HG02763 (cell line): ENCODE results near the gene UBN2.
"Not testable (repeated sequence)": the region's sequence is repeated elsewhere in the genome, so short reads cannot be mapped to it uniquely, and the experiment has no call there.

Experiments used
- ATAC-seq: cut with Tn5 transposase; IDR thresholded peaks from one replicate; pipeline ENCODE4 v1.9.1; 2021; ENCODE audit warnings: mild to moderate bottlenecking, moderate library complexity; ENCODE audit not compliant: unreplicated experiment

UBN2 gene

DNA sequence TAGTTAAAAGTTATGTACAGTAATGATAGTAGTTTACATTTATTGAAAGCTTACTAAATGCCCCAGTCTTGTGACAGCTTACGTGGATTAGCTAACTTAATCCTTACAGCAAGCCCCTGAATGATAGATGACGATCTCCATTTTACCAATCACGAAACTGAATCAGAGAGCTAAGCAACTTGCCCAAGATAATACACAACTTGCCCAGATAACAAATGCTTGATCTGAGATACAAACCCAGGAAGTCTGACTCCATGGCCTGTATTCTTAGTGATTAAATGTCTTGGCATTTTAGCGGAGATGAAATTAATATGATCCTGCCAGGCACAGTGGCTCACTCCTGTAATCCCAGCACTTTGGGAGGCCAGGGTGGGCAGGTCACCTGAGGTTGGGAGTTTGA, 63.2 kb downstream of the UBN2 start:
- no peak for ATAC-seq

DNA sequence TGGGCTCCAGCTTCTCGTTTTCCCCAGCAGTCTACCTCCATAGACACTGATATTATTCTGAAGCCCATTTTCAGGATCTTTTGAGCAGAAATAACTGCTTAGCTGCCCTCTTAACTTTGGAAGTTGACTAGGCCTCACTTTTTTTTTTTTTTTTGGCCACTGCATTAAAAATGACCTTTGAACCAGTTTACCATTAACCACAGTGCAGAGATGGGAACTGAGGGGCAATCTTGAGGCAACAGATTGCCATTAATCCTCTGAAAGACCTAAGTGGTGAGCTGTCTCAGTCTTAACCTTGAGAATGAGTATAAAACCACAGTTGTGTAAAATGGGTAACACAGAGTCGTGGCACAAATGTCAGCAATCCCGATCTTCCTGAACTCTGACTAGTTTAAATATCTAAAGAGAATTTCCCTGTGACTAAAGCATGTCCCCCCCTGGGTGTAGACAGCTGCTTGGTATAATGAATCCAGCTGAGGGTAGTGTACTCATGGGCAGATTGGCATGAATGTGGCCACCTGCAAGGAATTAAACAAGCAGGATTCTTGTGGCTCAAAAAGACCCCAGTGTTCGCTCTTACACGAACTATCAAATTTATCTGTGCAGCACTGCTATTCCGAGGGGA, 64.0 kb downstream of the UBN2 start:
- no peak for ATAC-seq

DNA sequence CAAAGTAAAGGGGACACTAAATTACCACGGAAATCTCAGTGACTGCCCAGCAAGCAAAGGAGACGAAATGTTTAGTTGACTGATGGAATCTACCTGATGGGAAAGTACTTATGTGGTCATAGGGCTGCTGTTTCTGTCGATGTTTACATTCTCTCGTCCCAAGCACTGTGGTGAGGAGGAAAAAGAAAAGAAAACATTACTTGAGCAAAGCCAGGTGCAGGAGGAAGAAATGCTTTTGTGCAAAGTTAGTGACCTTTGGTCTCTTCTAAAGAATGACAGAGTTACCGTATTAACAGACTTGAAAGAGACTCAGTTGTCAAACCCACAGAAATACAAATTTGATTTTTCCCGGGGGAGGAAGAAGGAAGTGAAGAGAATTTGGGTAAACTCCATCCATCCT, 66.8 kb downstream of the UBN2 start:
- no peak for ATAC-seq

DNA sequence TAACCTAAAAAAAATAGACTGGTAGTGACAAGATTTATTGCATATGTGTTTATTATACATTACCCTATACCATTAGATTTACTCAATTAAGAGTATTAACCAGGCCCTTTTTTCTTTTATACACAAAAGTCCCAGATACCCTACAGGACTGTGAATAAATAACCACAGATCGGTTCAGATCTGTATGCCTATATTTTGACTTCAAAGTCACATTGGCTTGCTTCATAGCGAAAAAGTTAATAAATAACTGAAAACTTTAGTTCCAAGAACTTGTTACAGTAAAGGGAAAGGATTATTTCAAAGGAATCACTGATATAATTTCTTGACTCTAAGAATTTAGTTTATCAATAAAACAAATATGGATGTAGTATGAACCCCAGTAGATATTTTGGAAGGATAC, 68.3 kb downstream of the UBN2 start:
- ATAC-seq: no peak

DNA sequence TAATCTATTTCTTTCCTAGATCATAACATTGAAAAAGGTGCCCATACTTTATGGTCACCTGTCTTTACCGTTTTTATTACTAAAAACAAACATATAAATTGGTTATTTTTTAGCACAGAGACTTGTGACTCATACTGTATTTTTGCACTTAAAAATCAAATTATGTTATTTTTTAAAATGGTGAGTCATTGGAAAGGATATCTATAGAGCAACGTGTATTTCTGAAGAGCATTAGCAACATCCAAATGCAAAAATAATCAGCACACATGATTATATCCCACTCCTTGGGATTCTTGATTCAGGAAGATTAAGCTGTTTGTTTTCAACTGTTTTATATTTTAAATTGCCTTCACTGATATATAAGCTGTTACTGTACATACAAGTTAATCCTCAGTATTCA, 69.4 kb downstream of the UBN2 start:
- ATAC-seq: no peak

DNA sequence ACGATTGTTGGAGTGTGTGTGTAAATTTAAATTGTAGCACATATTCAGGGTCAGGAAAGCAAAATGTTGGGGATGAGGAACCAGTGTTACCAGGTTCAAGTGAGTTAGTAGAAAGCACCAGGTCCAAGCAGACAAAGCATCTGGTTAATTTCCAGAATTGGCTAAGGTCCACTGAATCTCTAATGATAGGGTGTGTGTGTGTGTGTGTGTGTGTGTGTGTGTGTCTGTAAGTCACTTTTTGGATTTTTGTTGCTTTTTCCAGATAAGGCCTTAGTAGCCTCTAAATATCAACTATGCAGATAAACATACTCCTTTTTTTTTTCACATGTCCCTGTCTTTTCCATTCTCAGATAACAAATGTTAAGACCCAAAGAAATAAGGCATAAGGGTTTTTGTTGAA, 73.5 kb downstream of the UBN2 start:
- ATAC-seq: no peak

DNA sequence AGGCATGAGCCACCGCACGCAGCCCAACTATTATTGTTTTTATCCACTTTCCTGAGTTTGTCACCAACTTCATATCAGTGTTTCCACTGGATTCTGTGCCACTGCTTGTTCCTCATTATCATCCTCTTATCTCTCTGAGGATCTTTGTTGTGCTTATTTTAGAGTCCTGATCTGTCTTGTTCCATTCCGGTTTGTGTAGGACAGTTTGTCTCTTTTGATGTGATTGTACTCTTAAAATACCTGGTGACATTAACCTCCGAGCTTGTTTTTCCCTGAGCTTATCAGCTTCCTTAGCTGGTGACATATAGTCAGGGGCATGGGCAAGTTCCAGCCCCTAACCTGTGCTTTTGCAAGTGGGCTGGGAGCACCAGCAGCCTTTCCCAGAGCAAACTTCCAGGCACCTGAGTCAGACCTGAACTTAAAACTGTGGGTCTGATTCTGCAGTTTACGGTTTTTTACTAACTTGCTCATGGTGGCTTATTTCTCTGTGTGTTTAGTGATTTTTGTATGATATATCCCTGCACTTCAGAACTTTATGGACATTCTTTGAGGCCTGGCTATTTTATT, 87.0 kb downstream of the UBN2 start:
- no peak for ATAC-seq

DNA sequence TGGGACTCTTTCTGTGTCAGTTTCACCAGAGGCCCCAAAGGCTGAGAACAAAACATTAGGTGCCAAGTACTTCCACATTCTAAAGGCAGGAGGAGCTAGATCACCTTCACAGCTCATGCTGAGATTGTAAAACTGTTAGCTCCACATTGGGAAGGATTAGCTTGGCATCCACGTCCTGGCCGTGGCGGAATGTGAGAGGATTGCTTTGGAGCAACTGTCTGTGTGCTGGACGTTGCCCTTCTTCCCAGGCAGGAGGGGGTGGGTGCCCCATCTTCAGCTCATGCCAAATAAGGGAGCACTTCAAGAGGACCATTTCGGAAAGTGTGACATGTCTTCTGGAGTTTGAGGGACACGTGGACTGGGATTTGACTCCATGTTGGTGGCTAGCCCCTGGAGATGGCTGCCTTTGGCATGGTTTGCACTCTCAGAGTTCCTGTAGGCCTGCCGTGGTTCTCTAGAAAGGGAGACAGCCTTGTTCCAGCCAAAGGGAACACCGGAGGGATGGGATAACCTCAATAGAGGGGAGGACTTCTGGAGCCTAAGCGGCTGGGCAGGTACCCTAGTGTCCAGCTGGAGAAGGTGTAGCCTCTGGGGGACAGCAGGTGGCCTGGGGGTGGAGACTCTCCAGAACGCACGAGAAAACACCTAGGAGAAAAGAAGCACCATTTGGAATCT, 90.2 kb downstream of the UBN2 start:
- no peak for ATAC-seq

DNA sequence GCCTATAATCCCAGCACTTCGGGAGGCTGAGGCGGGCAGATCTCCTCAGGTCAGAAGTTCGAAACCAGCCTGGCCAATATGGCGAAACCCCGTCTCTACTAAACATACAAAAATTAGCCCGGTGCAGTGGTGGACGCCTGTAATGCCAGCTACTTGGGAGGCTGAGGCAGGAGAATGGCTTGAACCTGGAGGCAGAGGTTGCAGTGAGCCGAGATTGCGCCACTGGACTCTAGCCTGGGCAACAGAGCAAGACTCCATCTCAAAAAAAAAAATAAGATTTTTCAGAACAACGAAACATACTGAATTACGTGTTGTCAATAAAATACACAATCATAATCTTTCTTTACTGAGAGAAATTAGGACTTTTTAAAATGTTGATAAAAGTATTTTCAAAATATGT, 93.7 kb downstream of the UBN2 start:
- not testable (repeated sequence) for ATAC-seq

DNA sequence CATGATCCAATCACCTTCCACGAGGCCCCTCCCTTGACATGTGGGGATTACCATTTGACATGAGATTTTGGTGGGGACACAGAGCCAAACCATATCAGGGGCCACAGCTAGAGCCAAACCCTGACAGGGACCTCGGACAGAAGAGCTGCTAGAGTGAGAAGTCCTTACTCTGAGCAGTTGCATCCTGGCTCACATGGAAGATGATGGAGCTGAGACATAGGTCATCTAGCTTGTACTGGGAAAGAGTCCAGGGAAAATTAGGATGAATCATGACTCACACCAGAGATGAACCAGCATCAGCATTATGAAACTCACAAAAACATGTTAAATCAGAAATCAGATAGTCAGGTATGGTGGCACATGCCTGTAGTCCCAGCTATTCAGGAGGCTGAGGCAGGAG, 97.3 kb downstream of the UBN2 start:
- no peak for ATAC-seq

DNA sequence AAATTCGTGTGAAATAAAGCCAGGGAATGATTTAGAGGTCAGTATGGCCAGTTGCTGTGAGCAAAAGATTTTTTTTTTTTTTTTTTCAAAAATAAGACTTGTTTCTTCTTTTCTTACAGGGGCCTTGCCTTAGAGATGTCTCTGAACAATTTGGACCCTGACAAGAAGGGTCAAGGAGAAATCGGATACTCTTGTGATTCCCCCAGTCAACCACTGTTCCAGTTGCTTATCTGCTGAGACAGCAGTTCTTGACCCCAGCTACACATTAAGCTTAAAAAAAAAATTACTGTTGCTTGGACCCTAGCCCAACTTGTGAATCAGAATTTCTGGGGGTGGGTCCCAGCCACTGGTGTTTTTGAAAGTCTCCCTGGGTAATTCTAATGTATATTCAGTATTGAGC, 98.1 kb downstream of the UBN2 start:
- no peak for ATAC-seq

DNA sequence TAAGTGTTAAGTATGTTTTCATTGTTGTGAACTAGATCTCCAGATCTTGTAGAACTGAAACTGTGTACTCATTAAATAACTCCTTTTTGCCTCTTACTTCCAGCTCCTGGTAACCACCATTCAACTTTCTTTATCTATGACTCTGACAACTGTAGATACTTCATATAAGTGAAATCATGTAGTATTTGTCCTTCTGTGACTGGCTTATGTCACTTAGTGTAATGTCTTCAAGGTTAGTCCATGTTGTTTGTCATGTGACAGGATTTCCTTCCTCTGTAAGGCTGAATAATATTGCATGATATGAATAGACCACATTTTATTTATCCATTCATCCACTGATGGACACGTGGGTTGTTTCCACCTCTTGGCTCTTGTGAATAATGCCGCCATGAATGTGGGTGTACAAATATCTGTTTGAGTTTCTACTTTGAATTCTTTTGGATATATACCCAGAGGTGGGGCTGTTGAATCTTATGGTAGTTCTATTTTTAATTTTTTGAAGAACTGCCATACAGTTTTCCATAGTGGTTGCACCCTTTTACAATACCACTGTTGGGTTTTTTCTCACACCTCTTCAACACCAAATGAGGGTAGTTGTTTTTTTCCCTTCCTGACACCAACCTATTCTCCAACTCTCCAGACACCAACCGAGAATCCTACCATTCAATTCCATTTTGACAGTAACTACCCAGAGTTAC, 99.4 kb downstream of the UBN2 start:
- ATAC-seq: no peak

DNA sequence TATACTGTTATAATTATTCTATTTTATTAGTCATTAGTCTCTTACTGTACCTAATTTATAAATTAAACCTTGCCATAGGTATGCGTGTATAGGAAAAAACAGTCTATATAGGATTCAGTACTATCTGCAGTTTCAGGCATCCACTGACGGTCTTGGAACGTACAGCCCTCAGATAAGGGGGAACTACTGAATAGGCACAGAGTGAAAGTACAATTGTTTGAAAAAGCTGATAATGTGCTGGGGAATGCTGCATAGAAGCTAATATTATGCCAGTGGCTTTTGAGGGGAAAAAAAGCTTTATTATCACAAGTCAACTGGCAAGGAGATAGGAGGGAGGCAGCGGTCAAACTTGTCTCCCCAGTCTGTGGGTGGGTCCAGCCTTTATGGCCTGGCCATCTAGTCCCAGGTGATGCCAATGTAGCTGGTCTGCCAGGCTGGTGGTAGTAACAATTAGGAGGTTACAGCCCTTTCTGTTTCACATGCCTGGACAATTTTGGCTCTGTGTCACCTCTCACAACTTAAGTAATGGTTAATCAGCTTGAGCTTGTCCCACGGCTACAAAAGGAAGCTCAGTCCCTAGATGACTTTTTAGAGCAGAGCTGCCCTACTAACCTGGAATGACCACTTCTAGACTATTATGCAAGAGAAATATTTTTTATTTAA, 101.8 kb downstream of the UBN2 start:
- no peak for ATAC-seq

DNA sequence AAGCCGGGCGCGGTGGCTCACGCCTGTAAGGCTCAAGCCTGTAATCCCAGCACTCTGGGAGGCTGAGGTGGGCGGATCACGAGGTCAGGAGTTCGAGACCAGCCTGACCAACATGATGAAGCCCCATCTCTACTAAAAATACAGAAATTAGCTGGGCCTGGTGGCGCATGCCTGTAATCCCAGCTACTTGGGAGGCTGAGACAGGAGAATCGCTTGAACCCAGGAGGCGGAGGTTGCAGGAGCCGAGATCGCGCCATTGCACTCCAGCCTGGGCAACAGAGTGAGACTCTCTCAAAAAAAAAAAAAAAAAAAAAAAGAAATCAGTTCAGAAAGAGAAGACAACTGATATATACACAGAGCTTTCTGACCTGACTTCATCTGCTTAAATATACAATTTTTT, 102.4 kb downstream of the UBN2 start:
- ATAC-seq: not testable (repeated sequence)

DNA sequence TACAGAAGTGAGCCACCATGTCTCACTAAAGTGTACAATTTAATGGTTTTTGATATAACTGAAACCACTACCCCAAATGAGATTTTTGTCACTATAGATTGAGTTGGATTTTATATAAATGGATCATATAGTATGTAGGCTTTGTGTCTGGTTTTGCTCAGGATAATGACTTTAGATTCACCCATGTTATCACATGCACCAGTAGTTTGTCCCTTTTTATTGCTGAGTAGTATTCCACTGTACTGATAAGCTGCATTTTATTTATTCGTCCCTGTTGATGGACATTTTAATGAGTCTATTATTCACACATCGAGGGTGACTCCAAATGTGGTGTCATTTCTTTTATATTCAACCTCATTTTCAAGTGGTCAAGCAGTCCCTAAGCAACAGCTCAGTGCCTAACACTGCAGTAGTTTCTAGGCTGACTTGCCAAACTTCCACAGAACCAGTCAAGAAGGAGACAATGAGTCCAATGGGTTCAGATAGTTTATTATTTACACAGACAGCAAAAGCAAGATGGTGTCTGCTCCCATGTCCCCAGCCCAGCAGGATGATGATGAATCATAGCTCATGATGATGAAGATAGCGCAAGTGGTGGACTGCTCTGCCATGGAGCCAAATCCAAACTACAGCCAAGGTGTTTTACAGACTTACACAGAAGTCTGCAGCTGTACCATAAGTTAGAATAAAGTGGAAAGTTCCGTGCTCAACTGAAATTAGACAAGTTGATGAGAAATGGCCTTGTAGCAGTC, 103.5 kb downstream of the UBN2 start:
- ATAC-seq: no peak

DNA sequence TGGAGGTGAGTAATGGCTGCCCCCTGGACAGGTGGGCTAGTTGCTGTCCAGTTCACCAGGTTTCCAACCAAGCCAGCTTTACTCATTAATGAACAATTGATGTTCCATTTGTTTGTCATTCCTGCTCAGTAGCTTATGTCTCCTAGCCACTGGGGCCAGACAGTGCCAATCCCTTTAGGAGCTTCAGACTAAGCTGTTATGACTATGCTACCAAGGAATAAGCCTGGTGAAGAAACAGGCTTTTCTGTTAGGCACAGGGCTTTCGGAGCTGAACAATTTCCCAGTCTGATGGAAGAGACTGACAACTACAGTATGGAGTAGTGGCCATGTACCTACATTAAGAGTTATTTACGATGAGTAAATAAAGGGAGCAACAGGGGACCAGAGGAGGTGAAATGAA, 108.0 kb downstream of the UBN2 start:
- no peak for ATAC-seq

DNA sequence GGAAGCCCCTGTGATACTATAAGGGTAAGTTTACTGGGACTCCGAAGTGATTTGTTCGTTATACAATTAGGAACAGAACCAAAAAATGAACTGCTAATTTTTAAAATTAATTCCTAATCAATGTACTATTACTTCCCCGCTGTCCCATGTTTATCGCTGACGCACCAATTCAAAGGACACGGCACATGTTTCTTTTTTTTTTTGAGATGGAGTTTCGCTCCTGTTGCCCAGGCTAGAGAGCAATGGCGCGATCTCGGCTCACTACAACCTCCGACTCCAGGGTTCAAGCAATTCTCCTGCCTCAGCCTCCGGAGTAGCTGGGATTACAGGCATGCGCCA, 108.6 kb downstream of the UBN2 start:
- ATAC-seq: no peak

DNA sequence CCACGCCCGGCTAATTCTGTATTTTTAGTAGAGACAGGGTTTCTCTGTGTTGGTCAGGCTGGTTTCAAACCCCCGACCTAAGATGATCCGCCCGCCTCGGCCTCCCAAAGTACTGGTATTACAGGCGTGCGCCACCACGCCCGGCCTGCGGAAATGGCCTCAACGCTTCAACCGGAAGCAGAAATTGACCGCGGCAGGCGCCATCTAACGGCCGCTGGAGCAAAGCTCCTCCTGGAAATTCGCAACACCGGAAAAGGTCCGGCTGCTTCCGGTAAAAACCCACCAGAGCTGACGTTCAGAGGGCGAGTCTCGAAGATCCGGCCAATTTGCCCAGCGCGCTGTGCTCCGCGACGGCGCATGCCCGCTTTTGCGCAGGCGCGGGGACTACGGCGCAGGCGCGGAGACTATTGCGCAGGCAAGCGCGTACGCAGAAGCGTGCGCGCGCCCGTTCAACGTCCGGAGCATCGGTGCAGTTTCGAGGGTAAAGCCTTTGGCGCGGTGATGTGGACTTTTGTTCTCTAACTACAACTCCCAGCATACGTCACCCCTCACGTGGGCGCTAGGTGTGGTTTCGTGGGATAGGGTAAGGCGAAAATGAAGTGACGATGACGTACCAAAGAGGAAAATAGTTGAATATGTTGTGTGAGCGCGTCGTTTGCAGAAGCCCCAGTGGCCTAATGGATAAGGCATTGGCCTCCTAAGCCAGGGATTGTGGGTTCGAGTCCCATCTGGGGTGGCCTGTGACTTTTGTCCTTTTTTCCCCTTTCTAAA, 109.2 kb downstream of the UBN2 start:
- ATAC-seq: peak; percentile 87

DNA sequence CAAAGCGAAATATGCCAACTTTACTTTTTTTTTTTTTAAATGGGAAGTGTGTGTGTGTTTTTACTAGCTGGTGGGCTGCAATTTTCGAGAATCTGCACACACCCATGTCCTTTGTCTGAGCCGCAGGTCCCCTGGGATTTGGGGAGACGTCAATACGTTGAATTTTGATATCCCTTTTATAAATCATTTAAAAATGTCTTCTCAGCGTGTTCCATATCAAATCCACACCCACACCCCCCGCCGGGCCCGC, 109.7 kb downstream of the UBN2 start:
- no peak for ATAC-seq

DNA sequence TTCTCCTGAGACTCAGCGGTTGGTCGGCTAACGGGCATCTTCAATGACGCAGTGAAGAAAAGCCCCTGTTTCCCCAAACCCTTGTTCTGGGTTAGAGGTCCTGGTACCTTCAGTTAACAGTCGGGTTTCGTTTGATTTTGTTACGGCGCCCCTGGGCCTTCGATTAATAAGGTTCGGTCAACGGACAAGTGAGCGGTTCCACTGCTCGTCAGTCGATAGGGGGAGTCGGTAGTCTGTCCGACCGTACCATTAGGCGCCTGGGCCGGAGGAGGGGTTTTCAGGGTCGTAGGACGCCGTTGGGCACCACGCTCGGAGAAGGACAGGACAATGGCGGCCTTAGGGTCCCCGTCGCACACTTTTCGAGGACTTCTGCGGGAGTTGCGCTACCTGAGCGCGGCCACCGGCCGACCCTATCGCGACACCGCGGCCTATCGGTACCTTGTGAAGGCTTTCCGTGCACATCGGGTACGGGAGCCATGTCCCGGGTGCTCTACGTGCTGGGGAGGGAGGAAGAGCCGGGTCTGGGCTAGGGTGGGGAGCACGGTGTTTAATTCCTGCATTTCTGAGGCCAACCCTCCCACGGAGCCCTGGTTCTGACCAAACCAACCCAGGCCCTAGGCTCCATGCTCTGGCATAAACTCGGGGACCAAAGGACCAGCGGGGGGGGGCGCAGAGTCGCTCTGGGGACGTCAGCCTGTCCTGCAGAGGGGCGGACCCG, 110.2 kb downstream of the UBN2 start, which contains the start of gene FMC1:
Gene FMC1, plus strand, starts transcription at position 280 of the 718 bp plus-strand sequence. Its CDS starts 48 bp downstream, at position 328.
- ATAC-seq: peak; percentile 40
